ENCODE measurements around the gene GALNT2. TPM values are rescaled to one million over a fixed set of nuclear protein-coding genes. Genes with fewer than 3 reads are reported as not detected.

Gene GALNT2
- polyA plus RNA-seq, 2 of the 4 experiments (the other 2 are of a cell fraction): 66.9 to 114 TPM

DNA sequence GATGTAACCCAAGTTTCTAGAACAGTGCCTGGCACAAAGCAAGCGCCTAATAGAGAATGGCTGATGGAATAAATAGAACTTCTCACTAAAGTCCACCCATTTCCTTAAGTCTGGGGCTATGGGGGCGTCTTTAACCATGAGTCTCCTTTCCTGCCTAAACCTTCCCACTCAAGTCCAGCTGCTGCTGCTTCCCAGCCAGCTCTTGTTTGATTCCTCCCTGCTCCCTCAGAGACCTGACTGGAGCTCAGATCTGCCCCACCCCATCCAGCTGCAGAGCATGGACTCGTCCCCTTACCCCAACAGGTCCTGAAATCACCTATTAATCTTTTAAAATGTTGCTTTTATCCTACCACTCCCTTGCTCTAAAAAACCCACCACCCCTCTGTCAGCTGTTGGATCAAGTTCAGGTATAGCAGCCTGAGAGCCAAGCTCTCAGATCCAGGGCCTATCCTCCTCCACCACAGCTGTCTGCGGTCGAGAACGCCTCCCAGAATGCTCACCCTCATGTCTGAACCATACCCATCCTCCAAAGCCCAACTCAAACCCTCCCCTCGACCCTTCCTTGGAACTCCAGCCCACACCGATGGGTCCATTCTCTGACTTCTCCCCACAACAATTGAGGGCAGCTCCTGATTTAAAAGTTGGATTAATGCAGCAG is 12.8 kb upstream of the GALNT2 start:
- DNase-seq (ENCODE audit: low read depth in 1 of 2, low spot score in 1 of 2): no peak
- FAIRE-seq: no peak
- TF ChIP-seq MAZ (IDR thresholded peaks at IDR 0.05; ENCODE audit: borderline replicate concordance, low read depth, low read length) (no peak), EHF (CRISPR knock-in tag; IDR thresholded peaks at IDR 0.05) (no peak), EHMT2 (IDR thresholded peaks at IDR 0.05; ENCODE audit: low read depth) (no peak), CBX8 (IDR thresholded peaks at IDR 0.05) (no peak), ZC3H11A (IDR thresholded peaks at IDR 0.05) (no peak), ZNF302 (CRISPR knock-in tag; IDR thresholded peaks at IDR 0.05) (no peak), SREBF2 (IDR thresholded peaks at IDR 0.05) (no peak), CEBPB (IDR thresholded peaks at IDR 0.05) (no peak), RFX5 (IDR thresholded peaks at IDR 0.05) (no peak), BHLHE40 (IDR thresholded peaks at IDR 0.05; ENCODE audit: low read depth, low read length) (no peak), HOXB5 (CRISPR knock-in tag; IDR thresholded peaks at IDR 0.05) (no peak), HEYL (CRISPR knock-in tag; IDR thresholded peaks at IDR 0.05) (no peak), ZFP36 (IDR thresholded peaks at IDR 0.05; ENCODE audit: borderline replicate concordance, partially characterized antibody) (no peak), GATA3 (IDR thresholded peaks at IDR 0.05; ENCODE audit: borderline replicate concordance) (no peak)
- TF ChIP-seq, protein P1, sequence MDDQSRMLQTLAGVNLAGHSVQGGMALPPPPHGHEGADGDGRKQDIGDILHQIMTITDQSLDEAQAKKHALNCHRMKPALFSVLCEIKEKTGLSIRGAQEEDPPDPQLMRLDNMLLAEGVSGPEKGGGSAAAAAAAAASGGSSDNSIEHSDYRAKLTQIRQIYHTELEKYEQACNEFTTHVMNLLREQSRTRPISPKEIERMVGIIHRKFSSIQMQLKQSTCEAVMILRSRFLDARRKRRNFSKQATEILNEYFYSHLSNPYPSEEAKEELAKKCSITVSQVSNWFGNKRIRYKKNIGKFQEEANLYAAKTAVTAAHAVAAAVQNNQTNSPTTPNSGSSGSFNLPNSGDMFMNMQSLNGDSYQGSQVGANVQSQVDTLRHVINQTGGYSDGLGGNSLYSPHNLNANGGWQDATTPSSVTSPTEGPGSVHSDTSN (IDR thresholded peaks at IDR 0.05): no peak

DNA sequence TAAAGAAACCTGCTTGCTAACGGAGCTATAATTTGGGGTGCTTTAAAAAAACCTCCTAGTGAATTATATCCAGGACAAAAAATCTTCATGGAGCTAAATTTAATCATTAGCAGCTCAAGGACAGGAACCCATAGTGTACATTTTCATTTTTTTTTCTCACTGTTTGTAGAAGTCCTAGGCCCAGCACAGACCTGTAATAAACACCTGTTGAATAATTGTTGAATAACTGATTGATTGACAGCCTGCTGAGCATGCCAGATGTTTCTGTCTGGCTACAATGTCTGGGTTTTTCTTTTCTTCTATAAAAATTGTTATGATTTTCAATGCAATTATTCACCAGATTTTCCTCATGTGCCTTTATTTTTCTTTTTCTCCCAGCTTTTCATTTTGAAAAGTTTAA is 10.9 kb upstream of the GALNT2 start:
- no peak for FAIRE-seq
- no peaks in the 10 kb centered on the region for H3K4me1 ChIP-seq
- H3K9me3 ChIP-seq: peaks cover 6% of the 10 kb centered on the region; the same call in 2 of the 3 replicates
- TF ChIP-seq FOXS1 (CRISPR knock-in tag; IDR thresholded peaks at IDR 0.05) (no peak), JUNB (IDR thresholded peaks at IDR 0.05) (no peak), POLR2A (IDR thresholded peaks at IDR 0.05; ENCODE audit: low read length) (no peak), RFX5 (IDR thresholded peaks at IDR 0.05) (no peak), CBX8 (IDR thresholded peaks at IDR 0.05) (no peak), POLR2AphosphoS2 (conservative IDR thresholded peaks at IDR 0.05; ENCODE audit: low read length) (no peak), HOXB5 (CRISPR knock-in tag; IDR thresholded peaks at IDR 0.05) (no peak), SMC3 (IDR thresholded peaks at IDR 0.05) (no peak), JUN (IDR thresholded peaks at IDR 0.05) (no peak), BHLHE40 (IDR thresholded peaks at IDR 0.05; ENCODE audit: low read depth, low read length) (no peak), KDM5A (IDR thresholded peaks at IDR 0.05) (no peak), ESRRA (IDR thresholded peaks at IDR 0.05; ENCODE audit: borderline replicate concordance, low read length) (no peak), PHF8 (IDR thresholded peaks at IDR 0.05; ENCODE audit: borderline replicate concordance, low read depth) (no peak)
- TF ChIP-seq, protein P2, sequence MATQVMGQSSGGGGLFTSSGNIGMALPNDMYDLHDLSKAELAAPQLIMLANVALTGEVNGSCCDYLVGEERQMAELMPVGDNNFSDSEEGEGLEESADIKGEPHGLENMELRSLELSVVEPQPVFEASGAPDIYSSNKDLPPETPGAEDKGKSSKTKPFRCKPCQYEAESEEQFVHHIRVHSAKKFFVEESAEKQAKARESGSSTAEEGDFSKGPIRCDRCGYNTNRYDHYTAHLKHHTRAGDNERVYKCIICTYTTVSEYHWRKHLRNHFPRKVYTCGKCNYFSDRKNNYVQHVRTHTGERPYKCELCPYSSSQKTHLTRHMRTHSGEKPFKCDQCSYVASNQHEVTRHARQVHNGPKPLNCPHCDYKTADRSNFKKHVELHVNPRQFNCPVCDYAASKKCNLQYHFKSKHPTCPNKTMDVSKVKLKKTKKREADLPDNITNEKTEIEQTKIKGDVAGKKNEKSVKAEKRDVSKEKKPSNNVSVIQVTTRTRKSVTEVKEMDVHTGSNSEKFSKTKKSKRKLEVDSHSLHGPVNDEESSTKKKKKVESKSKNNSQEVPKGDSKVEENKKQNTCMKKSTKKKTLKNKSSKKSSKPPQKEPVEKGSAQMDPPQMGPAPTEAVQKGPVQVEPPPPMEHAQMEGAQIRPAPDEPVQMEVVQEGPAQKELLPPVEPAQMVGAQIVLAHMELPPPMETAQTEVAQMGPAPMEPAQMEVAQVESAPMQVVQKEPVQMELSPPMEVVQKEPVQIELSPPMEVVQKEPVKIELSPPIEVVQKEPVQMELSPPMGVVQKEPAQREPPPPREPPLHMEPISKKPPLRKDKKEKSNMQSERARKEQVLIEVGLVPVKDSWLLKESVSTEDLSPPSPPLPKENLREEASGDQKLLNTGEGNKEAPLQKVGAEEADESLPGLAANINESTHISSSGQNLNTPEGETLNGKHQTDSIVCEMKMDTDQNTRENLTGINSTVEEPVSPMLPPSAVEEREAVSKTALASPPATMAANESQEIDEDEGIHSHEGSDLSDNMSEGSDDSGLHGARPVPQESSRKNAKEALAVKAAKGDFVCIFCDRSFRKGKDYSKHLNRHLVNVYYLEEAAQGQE (IDR thresholded peaks at IDR 0.05): no peak
- TF ChIP-seq, protein P3, sequence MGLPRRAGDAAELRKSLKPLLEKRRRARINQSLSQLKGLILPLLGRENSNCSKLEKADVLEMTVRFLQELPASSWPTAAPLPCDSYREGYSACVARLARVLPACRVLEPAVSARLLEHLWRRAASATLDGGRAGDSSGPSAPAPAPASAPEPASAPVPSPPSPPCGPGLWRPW (IDR thresholded peaks at IDR 0.05): no peak
- TF ChIP-seq, protein P1 (IDR thresholded peaks at IDR 0.05): no peak
- TF ChIP-seq, protein P4, sequence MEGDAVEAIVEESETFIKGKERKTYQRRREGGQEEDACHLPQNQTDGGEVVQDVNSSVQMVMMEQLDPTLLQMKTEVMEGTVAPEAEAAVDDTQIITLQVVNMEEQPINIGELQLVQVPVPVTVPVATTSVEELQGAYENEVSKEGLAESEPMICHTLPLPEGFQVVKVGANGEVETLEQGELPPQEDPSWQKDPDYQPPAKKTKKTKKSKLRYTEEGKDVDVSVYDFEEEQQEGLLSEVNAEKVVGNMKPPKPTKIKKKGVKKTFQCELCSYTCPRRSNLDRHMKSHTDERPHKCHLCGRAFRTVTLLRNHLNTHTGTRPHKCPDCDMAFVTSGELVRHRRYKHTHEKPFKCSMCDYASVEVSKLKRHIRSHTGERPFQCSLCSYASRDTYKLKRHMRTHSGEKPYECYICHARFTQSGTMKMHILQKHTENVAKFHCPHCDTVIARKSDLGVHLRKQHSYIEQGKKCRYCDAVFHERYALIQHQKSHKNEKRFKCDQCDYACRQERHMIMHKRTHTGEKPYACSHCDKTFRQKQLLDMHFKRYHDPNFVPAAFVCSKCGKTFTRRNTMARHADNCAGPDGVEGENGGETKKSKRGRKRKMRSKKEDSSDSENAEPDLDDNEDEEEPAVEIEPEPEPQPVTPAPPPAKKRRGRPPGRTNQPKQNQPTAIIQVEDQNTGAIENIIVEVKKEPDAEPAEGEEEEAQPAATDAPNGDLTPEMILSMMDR (IDR thresholded peaks at IDR 0.05): no peak
- no peak overlapping the region for H3K4me3 ChIP-seq
- no peak for DNase-seq (ENCODE audit: low read depth in 1 of 2, low spot score in 1 of 2)
- H3K27ac ChIP-seq: no peak overlapping the region
- no peak for ATAC-seq
- H3K4me2 ChIP-seq: no peak overlapping the region
- POLR2A ChIA-PET: no interaction called here
- CTCF ChIA-PET: interaction anchor here (1.6 kb wide), 1 partner anchor 13 kb away, joined by 6 read pairs; no protein-coding TSS in a partner anchor
- WGBS (ENCODE audit: missing lambda C conversion rate): 95% methylated on average over 1 of the region's 1 CpG

More for the DNA sequence above, 12.8 kb upstream of the GALNT2 start:
- no peaks in the 10 kb centered on the region for H3K4me1 ChIP-seq
- no peak overlapping the region for H3K4me3 ChIP-seq
- ATAC-seq: no peak
- WGBS (ENCODE audit: missing lambda C conversion rate): 71% methylated on average over 8 of the region's 8 CpGs
- CTCF ChIA-PET: no interaction called here
- no peak overlapping the region for H3K27ac ChIP-seq
- POLR2A ChIA-PET: no interaction called here
- no peaks in the 10 kb centered on the region for H3K9me3 ChIP-seq
- no peak overlapping the region for H3K4me2 ChIP-seq

Data from A549 (cell line).